ENCODE results near the gene KCNG4. TPM values are rescaled to one million over a fixed set of nuclear protein-coding genes. Genes with fewer than 3 reads are reported as not detected.

KCNG4 gene
- total RNA-seq, 2 experiments from 2014 or later = not detected

DNA sequence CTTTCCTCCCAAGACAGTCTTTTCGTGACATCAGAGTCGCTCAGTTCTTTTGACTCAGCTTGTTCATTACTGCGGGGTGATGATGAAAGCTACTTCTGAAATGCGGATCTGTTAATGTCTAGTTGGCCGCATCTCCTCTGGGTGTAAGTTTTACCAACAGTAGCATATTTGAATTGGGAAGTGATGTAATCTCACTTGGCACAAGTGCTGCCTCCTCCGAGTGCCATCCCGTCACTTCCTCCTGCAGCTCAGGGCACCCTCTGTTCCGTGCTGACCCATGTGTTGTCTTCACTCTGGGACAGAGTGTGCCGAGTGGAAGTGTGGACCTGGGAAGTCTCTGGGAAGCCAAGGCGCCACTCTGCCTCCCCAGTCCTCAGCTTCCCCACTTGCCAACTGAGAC is 40.0 kb downstream of the KCNG4 start:
- H3K9me3 ChIP-seq (ENCODE audit: control insufficient read depth in 1 of 2, insufficient read depth in 1 of 2, low read length in 2 of 2) = no peaks in the 10 kb centered on the region
- ChIA-PET POLR2A (no interaction called here), CTCF (no interaction called here)
- Mint-ChIP-seq H3K36me3 (ENCODE audit: low read depth) (no peaks in the 10 kb centered on the region), H3K4me1 (ENCODE audit: low read depth) (no peaks in the 10 kb centered on the region), H3K27me3 (no peaks in the 10 kb centered on the region), H3K27ac (no peak overlapping the region), H3K9me3 (no peaks in the 10 kb centered on the region), H3K4me3 (no peak overlapping the region)
- no peak overlapping the region for H3K4me3 ChIP-seq (ENCODE audit: low read length)
- no peak for TF ChIP-seq CTCF (IDR thresholded peaks at IDR 0.05)
- H3K27ac ChIP-seq (ENCODE audit: low read depth in 1 of 2, low read length in 2 of 2) = no peak overlapping the region
- intact Hi-C loops (cut with DNase I, micrococcal nuclease) = no loop called here
- peaks cover under 1% of the 10 kb centered on the region for H3K4me1 ChIP-seq (ENCODE audit: insufficient read depth, low read length)
- no peaks in the 10 kb centered on the region for H3K27me3 ChIP-seq (ENCODE audit: control insufficient read depth in 1 of 2, insufficient read depth in 2 of 2, low read length in 2 of 2)
- H3K36me3 ChIP-seq (ENCODE audit: insufficient read depth, low read length) = no peaks in the 10 kb centered on the region
- ATAC-seq (ENCODE audit: poor library complexity) (no peak), DNase-seq (peak in 2 of 14 experiments; percentile 42 to 65)

- Mint-ChIP-seq H3K9me3 (no peaks in the 10 kb centered on the region), H3K27me3 (no peaks in the 10 kb centered on the region), H3K36me3 (ENCODE audit: low read depth) (no peaks in the 10 kb centered on the region), H3K4me3 (no peak overlapping the region), H3K4me1 (ENCODE audit: low read depth) (peaks cover 6% of the 10 kb centered on the region), H3K27ac (no peak overlapping the region)
- DNase-seq (no peak), ATAC-seq (ENCODE audit: poor library complexity) (no peak)
- no peak overlapping the region for H3K4me3 ChIP-seq (ENCODE audit: low read length)
- CTCF ChIA-PET = no interaction called here
- H3K9me3 ChIP-seq (ENCODE audit: control insufficient read depth in 1 of 2, insufficient read depth in 1 of 2, low read length in 2 of 2) = no peaks in the 10 kb centered on the region
- peaks cover 8% of the 10 kb centered on the region for H3K4me1 ChIP-seq (ENCODE audit: insufficient read depth, low read length)
- intact Hi-C loops (cut with DNase I, micrococcal nuclease) = no loop called here
- POLR2A ChIA-PET = no interaction called here
- no peaks in the 10 kb centered on the region for H3K27me3 ChIP-seq (ENCODE audit: control insufficient read depth in 1 of 2, insufficient read depth in 2 of 2, low read length in 2 of 2)
- TF ChIP-seq CTCF (IDR thresholded peaks at IDR 0.05) = no peak
- H3K27ac ChIP-seq (ENCODE audit: low read depth in 1 of 2, low read length in 2 of 2) = no peak overlapping the region
- H3K36me3 ChIP-seq (ENCODE audit: insufficient read depth, low read length) = no peaks in the 10 kb centered on the region
Measured at GRCh38 chr16:84199097-84199496, 40.7 kb downstream of the KCNG4 start.

DNA sequence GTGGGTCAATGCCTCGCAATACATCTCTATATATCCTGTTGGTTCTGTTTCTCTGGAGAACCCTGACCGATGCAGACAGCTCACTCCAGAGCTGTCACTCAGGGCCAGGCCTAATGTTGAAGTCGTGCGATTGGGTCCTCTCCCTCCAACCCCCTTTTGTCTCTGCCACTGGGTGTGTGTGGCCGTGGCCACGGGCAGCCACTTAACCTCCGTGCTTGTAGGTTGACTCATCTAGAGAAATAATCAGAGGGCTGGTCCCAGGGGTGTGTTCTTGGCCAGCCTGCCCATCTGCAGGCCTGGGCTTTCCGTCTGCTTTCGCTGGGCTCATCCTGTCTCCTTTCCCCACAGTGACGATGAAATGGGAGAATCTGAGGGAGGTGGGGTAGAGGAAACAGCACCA is 41.4 kb downstream of the KCNG4 start:
- peaks cover 13% of the 10 kb centered on the region for H3K4me1 Mint-ChIP-seq (ENCODE audit: low read depth)
- H3K9me3 Mint-ChIP-seq = no peaks in the 10 kb centered on the region
- ChIA-PET CTCF (interaction anchor here (1.0 kb wide), 1 partner anchor 11 kb away, joined by 3 read pairs; the partner anchor contains the start of gene TAF1C), POLR2A (no interaction called here)
- no peak for ATAC-seq (ENCODE audit: poor library complexity)
- no peak overlapping the region for H3K4me3 Mint-ChIP-seq
- H3K27ac Mint-ChIP-seq = no peak overlapping the region
- no peak overlapping the region for H3K4me3 ChIP-seq (ENCODE audit: low read length)
- no peak overlapping the region for H3K27ac ChIP-seq (ENCODE audit: low read depth in 1 of 2, low read length in 2 of 2)
- DNase-seq = no peak
- TF ChIP-seq CTCF (IDR thresholded peaks at IDR 0.05) = no peak
- intact Hi-C loops (cut with DNase I, micrococcal nuclease) = no loop called here
- no peaks in the 10 kb centered on the region for H3K27me3 ChIP-seq (ENCODE audit: control insufficient read depth in 1 of 2, insufficient read depth in 2 of 2, low read length in 2 of 2)
- H3K4me1 ChIP-seq (ENCODE audit: insufficient read depth, low read length) = peaks cover 15% of the 10 kb centered on the region
- H3K9me3 ChIP-seq (ENCODE audit: control insufficient read depth in 1 of 2, insufficient read depth in 1 of 2, low read length in 2 of 2) = no peaks in the 10 kb centered on the region
- H3K27me3 Mint-ChIP-seq = no peaks in the 10 kb centered on the region
- no peaks in the 10 kb centered on the region for H3K36me3 Mint-ChIP-seq (ENCODE audit: low read depth)
- no peaks in the 10 kb centered on the region for H3K36me3 ChIP-seq (ENCODE audit: insufficient read depth, low read length)
